ENCODE measurements around the gene MPRIP.

Gene MPRIP

DNA sequence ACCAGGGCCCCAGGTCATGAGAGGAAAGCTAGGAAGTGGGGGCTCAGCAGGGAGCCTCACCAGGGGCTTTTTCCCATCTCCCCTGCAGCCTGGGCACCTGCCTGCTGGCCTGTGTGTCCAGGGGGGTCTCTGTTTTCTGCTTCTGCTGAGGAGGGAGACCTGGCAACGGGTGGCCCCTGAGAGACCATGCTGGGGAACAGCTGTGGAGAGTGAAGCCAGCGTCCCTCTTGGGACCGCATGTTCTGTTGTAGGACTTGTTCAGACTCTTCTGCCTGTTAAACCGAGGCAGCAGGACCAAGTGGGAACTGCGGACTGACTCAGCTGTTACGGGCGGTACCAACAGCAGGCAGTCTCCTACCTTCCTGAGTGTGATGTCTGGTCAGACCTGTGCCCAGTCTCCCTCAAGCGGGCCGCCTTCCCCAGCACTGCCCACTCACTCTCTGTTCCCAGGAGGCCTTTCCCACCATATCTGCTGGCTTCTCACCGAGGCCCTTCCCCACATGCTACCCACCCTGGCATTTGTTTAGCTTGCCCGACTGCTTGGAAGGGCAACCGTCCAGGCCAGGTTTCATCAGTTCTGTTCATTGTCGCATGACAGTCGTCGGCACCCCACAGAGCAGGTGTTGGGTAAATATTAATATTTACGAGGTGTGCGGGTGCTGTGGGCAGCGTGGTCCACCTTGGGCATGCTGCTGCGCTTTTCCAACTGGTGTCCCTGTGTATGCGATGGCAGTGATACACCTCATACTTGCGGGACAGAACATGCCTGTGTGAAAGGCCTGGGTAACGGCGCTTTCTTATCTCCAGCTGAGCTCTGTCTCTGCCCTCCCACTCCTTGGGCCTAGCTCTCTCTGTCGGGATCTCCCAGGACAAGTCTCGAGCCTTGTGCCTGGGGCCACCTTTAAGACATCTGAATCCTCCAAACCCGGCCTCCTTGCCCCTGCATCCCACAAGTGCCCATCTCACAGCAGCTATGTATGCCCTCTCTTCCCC lies 69.4 kb downstream of the MPRIP start:
- no peak for DNase-seq

DNA sequence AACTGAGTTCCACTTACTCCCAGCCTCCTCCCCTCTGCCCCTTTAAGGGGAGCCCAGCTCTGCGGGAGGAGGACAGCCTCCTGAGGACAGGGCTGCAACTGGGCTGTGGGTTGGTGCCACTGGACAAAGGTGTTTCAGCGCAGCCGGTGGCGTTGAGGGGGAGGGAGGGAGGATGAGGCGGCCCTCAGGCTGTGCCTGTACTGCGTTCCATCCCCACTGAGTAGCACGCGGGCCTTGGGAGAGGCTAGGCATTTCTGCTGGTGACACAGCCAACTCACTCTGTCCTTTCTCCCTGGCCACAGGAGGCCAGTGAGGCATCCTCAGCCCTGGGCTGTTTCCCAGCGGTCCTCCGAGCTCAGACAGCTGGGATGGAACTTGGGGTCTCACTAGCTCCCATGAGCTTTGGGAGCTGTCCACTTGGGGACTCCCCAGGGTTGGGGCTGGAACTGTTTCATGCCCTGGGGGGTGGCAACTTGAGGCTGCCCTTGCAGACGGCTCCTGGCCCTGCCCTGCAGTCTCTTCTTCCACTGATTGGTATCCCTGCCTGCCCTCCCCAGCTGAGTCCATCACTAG lies 70.5 kb downstream of the MPRIP start:
- no peak for DNase-seq

DNA sequence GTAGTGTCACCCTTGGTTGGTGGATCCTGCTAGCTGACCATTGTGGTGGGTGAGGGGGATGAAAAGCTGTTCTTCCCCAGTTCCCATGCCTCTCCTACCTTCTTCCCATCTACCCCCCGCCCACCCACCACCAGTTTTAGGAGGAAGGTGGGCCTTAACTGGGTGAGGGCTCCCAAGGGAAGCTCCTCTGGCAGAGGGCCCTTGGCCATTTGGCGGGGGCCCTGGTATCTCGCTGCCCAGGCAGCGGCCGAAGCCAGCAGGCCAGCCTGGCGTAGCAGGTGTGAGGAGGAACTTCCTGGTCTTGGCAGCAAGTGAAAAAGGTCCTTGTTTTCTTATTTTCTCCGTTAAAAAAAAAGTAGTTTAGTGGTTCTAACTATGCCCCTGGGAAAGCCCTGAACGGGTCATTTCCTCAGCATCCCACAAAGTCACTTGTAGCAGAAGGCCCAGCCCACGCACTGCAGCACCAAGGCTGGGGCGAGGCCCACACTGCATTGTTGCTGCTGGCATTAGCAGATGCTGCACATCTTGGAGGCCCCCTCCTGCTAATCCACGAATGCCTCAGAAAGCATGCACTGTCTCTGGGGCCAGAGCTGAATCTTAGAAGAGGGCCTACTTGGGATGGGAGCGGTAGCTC lies 72.5 kb downstream of the MPRIP start:
- no peak for DNase-seq

DNA sequence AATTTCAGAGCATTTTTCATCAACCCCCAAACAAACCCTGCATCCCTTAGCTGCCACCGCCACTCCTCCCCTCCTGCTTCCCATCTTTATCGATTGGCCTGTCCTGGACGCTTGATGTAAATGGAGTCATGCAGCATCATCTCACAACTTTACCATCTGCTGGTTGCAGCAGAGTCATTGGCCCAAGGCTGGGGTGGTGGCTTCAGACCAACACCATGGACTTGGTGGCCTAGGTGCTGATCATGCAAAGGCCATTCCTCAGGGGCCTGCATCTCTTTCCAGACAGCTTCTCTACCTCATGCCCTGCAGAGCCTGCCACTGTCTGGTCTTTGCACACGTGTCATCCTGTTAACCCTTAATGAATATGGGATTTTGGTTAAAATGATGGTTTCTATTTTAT lies 73.4 kb downstream of the MPRIP start:
- DNase-seq, result no peak

DNA sequence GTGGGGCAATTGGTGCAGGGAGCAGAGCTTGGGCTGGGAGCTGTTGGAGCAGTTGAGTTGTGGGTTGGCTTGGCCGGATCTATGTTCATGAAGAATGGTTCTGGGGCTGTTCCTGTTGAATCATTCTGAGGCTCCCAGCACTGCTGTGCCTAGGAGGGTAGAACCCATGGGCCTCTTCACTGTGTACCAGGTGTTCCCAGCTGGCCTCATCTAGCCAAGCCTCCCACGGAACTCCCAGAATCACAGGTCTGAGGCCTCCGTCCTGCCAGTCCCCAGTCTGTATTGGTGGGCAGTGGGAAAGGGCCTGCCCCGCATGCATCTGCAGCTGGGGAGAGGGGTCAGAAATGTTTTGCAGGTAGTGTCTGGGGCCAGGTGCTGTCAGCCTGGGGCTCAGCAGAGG lies 74.1 kb downstream of the MPRIP start:
- no peak for DNase-seq

DNA sequence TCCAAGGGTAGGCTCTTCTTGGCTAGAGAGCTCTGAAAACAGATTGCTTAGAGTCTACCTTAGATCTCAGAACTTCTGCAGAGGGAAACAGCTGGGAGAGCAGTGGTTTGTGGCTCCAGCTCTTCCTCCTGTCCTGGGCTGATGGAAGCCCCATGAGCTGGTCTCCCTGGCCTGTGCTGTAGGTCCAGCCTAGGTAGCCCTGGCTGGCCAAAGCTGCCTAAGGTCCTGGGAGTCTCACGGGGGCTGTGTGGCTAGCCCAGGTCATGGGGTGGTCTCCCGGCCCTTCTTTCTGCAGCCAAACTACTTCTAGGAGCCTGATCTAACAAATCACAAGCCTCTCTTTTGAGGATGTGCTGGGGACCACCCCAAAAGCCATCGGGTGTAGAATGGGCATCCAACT lies 75.7 kb downstream of the MPRIP start:
- DNase-seq, result no peak

DNA sequence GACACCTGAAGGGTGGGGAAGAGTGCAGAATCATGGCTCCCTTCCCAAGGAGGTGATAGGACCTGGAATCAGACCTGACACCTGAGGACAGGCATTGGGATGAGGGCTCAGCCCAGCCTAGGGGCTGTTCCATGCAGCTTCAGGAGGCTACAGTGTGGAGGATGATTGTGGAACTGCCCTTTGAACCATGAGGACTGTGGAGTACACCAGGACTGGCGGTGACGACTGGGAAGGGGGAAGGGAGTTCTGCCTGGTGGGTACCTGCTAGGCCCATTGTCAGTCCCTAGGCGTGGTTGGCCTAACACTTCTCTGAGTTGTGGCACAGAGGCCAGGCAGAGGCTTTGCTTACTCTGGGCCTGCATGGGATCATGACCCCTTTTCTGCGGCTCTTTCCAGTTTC lies 76.1 kb downstream of the MPRIP start:
- no peak for DNase-seq

DNA sequence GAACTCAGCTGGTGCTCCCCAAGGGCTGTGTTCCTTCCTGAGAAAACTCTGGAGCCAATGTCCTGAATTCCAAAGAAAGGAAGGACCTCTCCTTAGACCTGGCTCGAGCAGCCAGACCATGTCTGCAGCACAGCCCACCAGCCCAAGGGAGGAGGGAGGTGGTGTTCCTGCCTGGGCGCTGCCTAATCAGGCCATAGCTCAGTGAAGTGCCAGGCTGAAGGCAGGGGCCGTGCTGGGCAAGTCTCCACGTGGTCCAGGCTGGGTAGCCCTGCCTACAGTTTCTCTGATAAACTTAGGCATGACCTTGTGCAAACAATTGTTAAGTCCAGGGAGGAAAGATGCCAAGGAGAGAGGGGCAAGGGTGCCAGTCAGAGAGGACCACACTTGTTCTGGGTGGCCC lies 76.8 kb downstream of the MPRIP start:
- DNase-seq, result no peak

DNA sequence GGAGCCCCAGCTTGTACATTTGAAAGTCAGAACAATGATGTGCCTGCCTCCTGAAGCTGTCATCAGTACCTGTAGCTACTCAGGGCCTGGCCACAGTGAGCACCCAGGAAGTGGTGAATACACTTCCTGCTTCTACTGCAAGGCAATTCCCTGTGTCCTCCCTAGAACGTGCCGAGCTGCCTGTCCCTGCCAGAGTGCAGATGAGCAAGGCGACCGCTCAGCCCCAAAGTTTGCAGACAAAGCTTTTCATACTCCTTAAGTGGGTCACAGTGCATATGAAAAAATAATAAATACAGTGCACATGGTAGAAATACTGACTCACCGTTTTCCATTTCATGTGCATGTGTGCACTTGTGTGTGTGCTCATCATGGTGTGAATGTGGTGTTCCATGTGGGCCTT lies 77.3 kb downstream of the MPRIP start:
- no peak for DNase-seq

DNA sequence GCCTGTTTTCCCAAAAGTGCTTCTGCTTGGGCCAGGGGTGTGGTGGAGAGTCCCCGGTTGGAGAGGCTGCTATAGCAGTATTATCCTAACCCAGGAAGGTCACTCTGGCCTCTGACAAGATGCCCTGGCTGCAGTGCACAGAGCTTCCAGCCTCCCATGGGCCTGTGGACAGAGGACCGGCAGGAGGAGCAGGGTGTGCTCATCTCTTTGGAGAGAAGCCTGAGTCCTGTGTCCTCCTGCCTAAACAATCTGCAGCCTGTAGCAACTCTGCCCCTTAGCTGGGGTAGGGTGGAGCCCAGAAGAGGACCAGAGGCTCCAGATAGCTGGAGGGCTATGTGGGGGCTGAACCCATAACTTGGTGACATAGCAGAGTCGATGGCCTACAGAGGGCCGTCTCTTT lies 78.0 kb downstream of the MPRIP start:
- no peak for DNase-seq

DNA sequence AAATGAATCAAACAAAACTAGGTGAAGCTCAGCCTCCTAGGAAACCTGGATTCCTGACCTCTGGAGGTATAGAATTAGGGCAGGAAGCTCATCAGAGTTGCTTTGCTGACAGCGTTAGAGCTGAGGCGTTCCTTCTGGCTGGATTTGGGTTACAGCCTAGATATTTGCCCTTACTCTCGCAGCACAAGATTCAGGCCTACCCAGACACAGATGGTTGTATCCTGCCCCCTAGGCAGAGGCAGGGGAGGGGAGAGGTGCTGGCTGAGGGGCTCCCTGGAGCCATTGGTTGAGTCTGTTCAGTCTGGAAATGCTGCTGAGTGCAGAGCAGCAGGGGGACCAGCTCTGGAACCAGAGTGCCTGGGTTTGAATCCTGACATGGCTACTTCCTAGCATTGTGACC lies 78.4 kb downstream of the MPRIP start:
- DNase-seq, result no peak

DNA sequence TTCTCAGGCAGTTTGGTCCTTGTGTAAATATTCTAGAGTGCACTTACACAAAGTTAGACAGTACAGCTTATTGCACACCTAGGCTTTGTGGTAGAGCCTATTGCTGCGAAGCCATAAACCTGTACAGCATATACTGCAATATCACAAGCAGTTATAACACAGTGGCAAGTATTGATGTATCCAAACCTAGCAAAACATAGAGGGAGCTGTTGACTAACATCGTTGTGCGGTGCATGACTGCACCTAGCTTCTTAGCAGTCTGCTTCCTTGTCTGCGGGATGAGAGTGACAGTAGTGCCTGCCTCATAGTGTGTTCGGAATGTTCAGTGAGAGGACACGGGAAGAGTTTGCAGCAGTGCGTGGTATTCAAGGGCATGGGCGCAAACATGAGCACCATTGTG lies 78.9 kb downstream of the MPRIP start:
- DNase-seq, result no peak

DNA sequence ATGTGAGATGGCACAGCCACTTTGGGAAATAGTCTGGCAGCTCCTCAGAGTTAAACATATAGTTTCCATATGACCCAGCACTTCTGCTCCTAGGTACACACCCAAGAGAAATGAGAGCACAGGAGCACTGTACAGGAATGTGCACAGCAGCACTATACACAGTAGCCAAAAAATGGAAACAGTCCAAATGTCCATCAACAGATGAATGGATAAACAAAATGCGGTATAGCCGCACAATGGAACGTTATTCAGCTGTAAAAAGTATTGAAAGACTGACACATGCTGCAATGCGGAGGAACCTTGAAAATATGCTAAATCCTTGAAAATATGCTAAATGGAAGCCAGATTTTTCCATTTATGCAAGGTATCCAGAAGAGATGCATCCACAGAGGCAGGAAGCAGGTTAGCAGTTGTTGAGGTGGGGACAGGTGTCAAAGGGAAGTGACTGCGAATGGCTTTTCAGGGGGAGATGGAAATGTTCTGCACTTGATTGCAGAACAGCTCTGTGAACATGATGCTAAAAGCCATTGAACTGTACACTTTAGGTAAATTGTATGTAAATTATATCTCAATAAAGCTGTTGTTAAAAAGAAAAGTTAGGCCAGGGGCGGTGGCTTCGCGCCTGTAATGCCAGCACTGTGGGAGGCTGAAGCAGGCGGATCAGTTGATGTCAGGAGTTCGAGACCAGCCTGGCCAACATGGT lies 80.7 kb downstream of the MPRIP start:
- no peak for DNase-seq

DNA sequence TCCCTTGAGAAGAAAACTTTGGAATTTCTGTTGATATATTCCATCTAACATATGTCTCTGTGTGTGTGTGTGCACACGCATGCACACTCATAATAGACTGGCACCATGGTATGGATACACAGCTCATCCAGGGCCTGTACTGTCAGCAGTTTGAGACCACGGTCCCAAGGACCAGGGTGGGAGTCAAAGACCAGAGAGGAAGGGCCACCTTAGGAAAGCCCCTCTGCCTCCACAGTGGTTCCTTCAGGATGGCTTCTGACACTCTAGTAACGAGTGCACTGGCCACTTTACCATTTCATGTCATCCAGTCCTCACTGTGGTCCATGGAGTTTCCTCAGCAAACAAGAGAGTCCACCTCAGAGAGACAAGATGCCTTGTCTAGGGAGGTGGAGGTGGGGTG lies 82.1 kb downstream of the MPRIP start:
- DNase-seq, result no peak

DNA sequence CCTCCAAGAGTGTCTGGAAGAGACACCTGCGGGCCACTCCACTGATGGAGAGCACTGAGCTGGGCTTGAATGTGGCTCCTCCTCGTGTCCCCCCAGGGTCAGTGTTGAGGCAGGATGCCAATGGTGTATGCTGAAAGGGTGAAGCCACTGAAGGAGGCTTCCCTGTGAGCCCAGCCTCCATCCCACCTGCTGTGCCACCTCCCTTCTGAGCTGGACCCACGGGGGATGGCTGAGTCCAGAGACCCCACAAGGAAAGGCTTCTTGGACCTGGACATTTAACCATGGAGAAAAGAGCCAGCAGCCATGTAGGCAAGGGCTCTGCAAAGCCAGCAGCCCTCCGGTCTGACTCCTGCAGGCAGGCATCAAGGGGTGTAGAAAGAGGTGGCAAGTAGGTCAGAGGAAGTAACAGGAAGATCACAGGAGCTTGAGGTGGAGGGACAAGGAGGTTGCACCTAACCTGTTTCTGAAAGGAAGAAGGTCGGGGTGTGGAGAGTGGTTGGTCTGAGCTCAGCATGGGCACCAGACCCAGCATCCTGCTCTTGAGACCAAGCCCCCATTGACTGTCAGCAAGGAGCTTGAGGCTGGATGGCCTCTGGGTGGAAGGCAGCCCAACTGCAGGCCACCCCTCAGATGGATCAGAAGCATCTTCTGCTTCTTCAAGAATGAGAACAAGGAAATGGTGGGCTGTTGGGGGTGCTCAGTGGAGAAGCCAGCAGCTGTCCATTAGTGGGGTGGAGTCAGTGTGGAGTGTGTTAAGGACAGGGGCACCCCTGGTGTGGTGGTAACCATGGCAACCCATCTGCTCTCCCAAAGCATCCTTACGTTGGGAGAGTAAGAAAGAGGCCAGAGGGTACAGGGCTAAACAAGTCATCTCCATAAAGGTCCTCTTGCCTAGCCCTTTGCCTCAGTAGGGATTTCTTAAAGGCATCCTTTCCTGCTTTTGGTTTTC lies 83.2 kb downstream of the MPRIP start:
- peak; percentile 73 for DNase-seq

DNA sequence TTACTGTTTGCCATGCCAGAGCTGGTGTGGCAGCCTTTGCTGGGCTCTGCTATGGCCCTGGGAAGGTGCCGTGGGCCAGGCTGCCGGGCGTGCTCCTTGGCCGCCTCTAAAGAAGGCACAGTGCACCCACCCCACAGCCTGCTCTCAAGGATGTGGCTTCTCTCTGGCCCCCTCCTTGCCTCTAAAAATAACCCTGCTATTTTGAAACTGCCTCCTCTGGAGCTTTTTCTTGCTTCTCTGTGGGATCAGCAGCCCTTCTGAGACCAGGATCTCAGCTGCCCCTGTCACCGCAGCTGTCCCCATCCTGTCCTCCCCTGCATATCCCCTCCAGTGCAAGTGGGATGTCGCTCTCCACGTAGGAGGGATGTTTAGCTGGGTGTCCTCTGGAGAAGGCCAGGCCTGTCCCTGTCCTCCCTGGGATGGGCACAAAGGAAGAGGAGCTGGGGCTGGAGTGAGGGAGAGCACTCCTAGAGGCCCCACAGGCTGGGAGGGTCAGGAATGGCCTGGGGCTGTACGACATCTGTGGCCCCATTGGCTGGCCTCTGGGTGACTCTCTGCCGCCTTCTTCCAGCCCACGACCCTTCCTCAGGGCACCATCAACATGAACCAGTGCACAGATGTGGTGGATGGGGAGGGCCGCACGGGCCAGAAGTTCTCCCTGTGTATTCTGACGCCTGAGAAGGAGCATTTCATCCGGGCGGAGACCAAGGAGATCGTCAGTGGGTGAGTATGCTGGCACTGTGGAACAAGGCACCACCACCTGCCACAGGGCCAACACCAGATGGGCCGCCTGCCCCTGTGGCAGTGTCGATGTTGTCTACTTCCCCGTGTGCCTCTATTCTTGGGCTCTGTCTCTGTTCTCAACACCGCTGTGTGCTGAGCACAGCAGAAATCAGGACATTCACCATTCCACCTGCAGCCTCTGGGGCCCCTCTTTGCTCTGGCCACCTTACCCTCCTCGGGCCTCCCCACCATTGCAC lies 84.2 kb downstream of the MPRIP start:
- DNase-seq, result no peak

DNA sequence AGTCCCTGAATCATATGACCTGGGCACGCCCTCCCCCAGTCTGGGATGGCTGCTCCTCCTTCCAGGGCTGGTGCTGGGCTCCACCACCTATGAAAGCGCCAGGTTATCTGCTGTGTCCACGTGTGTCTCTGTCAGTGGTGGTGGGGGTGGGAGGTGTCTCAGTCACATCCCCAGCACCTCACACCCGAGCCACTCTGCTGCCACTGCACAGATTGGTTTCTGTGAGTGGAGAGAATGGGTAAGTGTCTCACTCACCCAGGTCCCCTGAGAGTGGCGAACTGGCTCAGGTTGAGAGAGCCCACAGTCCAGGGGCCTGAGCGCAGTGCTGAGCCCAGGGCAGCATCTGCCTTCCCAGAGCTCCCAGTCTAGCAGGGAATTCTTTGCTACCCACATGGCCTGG lies 84.9 kb downstream of the MPRIP start:
- no peak for DNase-seq

DNA sequence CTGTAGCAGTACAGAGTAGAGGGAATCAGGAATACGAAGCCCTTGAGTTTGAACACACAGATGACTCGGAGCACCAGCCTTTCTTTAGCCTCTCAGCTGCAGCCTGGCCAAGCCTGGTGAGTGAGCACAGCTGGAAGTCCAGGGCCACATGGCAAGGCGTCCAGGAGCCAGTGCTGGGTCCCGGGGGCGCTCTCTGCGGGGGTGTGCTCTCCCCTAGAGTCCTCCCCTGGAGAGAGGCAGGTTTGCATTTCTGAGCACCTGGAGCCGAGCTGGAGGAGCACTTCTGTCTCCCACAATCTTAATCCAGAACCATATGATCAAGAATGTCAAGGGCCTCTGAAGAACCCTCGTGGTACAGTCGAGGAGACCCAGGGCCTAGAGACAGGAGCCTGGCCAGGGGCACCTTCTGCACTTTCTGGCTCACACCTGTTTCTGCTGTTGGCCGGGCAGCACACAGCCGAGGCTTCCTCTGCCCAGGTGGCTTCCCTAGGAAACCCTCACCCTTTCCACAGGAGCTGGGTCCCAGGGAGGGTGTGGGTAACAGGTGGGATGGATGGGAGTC lies 85.6 kb downstream of the MPRIP start:
- DNase-seq, result peak; percentile 38

DNA sequence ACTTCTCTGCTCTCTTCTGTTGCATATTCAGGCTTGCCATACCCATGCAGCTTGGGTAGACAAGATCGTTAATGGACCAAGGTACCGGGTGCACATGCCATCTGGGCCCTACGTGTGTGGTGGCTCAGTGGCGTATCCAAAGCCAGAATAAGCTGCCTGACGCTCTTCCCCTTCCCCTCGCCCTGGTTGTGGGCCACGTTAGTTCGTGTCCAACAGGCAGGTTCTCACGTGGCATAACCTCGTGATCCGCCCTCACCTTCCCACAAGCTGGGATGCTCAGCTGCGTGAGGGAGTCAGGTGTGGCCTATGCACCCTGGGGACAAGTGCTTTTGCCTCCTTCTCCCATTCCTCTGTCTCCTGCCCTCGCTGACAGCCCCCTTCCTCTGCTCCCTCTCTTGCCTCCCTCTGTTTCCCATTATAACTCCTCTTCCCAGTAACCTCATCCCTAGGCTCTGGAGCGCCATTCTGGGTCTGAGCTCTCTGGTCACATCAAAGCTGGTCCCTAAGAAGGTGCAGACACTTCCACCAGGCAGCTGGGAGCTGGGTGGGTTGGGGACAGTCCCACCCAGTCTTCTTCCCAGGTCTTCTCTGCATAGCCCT lies 86.3 kb downstream of the MPRIP start:
- no peak for DNase-seq

DNA sequence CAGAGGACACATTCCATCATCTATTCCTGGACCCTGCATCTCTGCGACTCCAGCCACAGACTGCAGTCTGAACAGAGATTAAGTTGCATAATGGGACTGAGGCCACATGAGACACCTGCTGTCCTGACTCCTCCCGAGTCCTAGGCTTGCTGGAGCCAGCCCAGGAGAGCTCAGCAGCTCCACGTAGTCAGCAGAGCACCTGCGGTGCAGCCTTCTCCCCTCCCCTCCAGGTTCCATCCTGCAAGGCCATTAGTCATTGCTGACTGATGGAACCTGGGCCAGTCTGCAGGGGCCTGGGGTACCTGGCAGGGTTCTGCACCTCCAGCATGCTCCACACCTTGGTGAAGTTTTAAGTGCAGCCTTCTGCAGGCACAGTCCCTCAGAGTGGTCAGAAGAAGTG lies 87.2 kb downstream of the MPRIP start:
- no peak for DNase-seq

All from NCI-H524 treated with DMSO at 0.1 percent for 48 hours (cell line).